ENCODE data around the gene UNC93B1.
"Not testable (repeated sequence)": the region's sequence is repeated elsewhere in the genome, so short reads cannot be mapped to it uniquely, and the experiment has no call there.

UNC93B1 gene

DNA sequence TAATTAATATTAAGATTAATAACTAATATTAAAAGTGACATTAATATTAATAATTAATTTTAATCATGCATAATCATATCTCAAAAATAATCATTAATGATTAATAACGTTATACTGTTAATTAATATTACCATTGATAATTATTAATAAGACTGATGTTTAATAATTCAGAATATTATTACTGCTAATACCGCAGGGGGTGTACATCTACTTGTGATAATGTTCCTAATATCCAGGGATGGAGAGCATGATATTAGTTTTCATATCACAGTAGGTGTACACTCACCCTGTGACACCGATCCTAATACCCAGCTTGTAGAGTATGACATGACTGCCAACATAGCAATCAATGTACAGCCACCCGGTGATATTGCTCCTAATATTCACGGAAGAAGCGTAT, 18.6 kb downstream of the UNC93B1 start:
- DNase-seq, result not testable (repeated sequence)

GRCh38 chr11:67983951-67984350, 19.9 kb downstream of the UNC93B1 start:
- no peak for DNase-seq

DNA sequence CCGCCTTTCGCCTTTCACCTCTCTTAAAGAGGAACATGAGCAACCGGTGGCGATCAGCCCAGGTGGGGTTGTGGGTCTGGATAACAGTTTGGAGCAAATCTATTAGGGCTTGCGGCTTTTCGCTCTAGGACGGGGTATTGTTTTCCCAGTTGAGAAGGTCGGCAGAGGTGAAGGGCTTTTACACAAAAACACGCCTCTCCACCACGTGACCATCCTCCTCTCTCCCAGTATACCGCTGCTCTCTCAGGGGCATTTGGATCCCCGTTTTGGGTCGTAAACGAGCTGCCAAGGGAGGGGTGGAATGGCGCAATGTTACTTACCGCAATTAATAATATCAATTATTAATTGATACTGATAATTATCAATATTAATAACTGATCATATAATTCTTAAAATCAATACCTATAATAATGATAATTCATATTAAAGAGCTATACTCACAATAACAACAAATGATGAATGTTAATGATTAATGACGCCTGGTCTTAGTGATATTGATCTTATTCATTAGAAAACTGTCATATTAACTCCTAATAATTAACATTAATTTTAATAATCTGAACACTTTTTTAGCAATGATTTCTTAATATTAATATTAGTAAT, 21.5 kb downstream of the UNC93B1 start:
- DNase-seq, result not testable (repeated sequence)

GRCh38 chr11:67981226-67981625, 22.7 kb downstream of the UNC93B1 start:
- DNase-seq, result not testable (repeated sequence)

DNA sequence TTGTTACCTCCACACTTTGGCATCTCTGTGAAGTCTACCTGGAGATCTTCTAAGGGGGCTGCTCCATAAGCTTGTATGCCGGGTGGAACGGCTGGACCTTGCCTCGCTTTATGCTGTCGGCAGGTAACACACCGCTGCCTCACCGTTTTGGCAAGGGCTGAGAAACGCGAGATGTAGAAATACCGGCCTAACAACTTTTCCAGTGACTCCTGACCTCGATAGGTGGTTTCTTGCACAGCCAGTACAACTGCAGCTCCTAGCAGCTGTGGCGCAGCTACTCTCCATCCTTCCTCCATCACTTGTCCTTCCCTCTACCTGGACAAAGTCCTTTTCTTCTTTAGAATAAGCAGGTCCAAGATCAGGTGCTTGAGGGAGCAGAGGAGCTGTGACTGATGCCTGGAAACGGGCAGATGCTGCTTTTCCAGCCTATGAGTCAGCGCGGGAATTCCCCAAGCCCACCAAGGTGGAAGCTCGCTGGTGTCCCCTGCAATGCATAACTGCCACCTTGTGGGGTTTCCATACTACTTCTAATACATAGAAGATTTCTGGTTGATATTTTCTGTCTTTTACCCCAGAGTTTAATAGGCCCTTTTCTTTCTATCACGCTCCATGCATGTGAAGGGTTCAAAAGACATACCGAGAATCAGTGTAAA, 25.0 kb downstream of the UNC93B1 start:
- not testable (repeated sequence) for DNase-seq

- not testable (repeated sequence) for DNase-seq
These were observed 29.2 kb downstream of the UNC93B1 start for GRCh38 chr11:67974746-67975145.

GRCh38 chr11:67965830-67966348, 38.0 kb downstream of the UNC93B1 start:
- not testable (repeated sequence) for DNase-seq

DNA sequence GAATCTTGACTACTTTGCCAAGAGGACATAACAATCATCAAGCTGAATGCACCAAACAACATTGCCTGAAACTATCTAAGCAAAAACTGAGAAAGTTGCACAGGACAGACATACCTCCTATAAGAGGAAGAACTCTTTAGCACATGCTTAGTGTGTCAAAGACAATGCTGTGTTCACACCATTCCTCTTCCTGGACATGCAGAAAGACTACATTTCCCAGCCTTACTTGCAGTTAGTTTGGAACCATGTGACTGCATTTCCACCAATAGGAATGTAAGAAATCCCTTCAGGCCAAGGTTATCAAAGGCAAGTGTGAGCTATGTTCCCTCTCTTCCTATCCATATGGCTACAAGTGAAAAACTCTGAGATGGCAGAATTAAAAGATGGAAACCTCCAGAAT, 39.2 kb downstream of the UNC93B1 start:
- DNase-seq, result not testable (repeated sequence)

DNA sequence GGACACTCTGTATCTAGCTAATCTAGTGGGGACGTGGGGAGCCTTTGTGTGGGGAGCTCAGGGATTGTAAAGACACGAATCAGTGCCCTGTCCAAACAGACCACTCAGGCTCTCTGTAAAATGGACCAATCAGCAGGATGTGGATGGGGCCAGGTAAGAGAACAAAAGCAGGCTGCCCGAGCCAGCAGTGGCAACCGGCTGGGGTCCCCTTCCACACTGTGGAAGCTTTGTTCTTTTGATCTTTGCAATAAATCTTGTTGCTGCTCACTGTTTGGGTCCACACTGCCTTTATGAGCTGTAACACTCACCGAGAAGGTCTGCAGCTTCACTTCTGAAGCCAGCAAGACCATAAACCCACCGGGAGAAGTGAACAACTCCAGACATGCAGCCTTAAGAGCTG, 40.0 kb downstream of the UNC93B1 start:
- DNase-seq, result not testable (repeated sequence)

DNA sequence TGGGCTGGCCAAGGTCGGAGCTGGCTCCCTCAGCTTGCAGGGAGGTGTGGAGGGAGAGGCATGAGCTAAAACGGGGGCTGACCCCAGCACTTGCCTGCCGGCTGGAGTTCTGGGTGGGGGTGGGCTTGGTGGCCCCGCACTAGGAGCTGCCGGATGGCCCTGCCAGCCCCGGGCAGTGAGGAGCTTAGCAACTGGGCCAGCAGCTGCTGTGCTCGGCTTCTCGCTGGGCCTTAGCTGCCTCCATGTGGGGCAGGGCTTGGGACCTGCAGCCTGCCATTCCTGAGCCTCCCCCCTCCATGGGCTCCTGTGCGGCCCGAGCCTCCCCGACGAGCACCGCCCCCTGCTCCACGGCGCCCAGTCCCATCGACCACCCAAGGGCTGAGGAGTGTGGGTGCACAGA, 40.7 kb downstream of the UNC93B1 start:
- DNase-seq, result not testable (repeated sequence)

DNA sequence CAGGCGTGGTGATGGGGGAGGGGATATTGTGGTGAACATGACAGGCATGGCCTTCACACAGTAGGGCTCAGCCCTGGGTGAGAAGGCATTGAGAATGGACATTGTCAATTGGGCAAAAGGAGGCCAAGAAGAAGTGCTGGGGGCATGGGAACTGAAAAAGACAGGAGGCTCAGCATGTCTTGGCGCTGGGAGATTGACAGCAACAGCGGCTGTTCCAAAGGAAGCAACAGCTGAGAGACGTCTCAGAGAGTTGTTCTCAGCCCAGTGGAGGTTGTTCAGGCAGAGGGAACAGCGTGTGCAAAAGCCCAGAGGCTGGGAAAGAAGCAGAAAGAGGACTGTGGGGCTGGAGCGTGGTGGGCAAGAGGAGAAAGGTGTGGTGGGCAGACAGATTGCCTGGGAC, 47.7 kb downstream of the UNC93B1 start:
- not testable (repeated sequence) for DNase-seq

GRCh38 chr11:67955461-67956007, 48.4 kb downstream of the UNC93B1 start:
- peak; percentile 40 for DNase-seq

DNA sequence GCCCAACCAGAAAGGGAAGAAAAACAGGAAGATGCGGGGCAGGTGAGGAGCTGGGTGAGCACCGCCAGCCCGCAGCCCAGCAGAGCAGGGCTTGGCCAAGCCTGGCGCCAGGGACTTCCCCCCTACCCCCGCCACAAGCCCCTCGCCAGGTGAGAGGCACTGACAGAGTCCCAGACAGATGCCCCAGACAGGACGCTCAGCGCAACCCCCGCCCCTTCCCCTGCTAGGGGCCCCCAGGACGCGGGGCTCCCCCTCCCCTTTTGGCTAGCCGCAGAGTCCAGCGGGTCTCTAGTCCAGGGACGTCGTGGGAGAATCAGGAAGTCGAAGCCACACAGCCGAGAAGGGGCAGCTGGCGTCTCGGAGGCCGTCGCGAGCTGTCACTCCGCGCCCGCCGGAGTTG, 48.9 kb downstream of the UNC93B1 start:
- not testable (repeated sequence) for DNase-seq

GRCh38 chr11:67954251-67954650, 49.6 kb downstream of the UNC93B1 start:
- not testable (repeated sequence) for DNase-seq

GRCh38 chr11:67950705-67951104, 53.2 kb downstream of the UNC93B1 start:
- not testable (repeated sequence) for DNase-seq

- not testable (repeated sequence) for DNase-seq
These were observed 56.1 kb downstream of the UNC93B1 start for GRCh38 chr11:67947785-67948184.

- not testable (repeated sequence) for DNase-seq
These were observed 57.5 kb downstream of the UNC93B1 start for GRCh38 chr11:67946403-67946802.

- not testable (repeated sequence) for DNase-seq
These were observed 60.5 kb downstream of the UNC93B1 start for GRCh38 chr11:67943406-67943805.

Data from NCI-H1436 (cell line).